Measurements from ENCODE around the gene PDZRN3.

DNA sequence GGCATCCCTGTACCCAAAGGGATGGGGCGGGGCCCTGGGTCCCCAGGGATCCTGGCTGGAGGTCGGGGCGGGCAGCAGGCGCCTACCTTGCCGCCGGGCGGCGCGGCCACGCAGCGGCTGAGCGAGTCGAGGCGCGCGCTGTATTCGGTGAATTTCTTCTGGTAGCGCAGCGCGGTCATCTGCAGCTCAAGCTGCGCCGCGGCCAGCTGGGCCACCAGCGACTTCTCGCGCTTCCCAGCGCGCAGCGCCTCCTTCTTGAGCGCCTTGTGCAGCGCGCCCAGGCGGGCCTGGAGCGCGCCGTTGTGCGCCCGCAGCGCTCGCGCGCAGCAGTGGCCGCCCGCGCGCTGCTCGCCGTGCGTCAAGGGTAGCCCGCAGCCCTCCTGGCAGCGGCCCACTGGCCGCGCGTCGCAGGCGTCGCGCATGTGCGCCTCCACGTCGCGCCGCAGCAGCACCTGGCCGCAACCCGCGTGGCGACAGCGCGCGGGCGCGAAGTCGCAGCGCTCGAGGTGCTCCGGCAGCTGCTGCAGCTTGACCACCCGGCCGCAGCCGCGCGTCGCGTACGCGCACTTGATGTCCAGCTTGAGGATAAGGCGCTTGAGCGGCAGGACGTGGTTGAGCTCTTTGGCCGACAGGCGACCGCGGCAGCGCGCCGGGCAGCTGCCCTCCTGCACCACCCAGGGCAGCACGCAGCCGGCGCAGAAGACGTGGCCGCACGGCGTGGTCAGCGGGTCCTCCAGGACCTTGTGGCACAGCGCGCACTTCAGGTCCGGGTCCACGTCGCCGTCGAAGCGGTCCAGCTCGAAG is 522 bp downstream of the PDZRN3 start:
- TF ChIP-seq POLR2AphosphoS5 (IDR thresholded peaks at IDR 0.05; ENCODE audit: low read depth, low read length) (no peak), SIN3A (IDR thresholded peaks at IDR 0.05; ENCODE audit: borderline replicate concordance, insufficient read depth, low read length) (no peak)
- TF ChIP-seq, protein P1, sequence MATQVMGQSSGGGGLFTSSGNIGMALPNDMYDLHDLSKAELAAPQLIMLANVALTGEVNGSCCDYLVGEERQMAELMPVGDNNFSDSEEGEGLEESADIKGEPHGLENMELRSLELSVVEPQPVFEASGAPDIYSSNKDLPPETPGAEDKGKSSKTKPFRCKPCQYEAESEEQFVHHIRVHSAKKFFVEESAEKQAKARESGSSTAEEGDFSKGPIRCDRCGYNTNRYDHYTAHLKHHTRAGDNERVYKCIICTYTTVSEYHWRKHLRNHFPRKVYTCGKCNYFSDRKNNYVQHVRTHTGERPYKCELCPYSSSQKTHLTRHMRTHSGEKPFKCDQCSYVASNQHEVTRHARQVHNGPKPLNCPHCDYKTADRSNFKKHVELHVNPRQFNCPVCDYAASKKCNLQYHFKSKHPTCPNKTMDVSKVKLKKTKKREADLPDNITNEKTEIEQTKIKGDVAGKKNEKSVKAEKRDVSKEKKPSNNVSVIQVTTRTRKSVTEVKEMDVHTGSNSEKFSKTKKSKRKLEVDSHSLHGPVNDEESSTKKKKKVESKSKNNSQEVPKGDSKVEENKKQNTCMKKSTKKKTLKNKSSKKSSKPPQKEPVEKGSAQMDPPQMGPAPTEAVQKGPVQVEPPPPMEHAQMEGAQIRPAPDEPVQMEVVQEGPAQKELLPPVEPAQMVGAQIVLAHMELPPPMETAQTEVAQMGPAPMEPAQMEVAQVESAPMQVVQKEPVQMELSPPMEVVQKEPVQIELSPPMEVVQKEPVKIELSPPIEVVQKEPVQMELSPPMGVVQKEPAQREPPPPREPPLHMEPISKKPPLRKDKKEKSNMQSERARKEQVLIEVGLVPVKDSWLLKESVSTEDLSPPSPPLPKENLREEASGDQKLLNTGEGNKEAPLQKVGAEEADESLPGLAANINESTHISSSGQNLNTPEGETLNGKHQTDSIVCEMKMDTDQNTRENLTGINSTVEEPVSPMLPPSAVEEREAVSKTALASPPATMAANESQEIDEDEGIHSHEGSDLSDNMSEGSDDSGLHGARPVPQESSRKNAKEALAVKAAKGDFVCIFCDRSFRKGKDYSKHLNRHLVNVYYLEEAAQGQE (IDR thresholded peaks at IDR 0.05; ENCODE audit: insufficient read depth in 1 of 2, low read depth in 2 of 2, low read length in 2 of 2) = no peak
